Suprapubic skin (tissue), 3 donors: ENCODE results near the gene GRM1.

Experiments used
- CTCF ChIP-seq, 2 donors: fragments of 200-600 bp in 1 of 2; fragments of 450-650 bp in 1 of 2; sonication (generic) in 1 of 2; IDR thresholded peaks; one replicate each; pipeline ENCODE4 v1.5.1; 2016 to 2019; ENCODE audit warnings: antibody characterized with exemption in 2 of 2, mild to moderate bottlenecking in 1 of 2, moderate library complexity in 1 of 2
- POLR2A ChIP-seq, 2 donors: fragments of 450-650 bp; IDR thresholded peaks; one replicate each; pipeline ENCODE4 v1.6.1; 2017; ENCODE audit warnings: antibody characterized with exemption in 2 of 2, mild to moderate bottlenecking in 2 of 2, moderate library complexity in 2 of 2

DNA sequence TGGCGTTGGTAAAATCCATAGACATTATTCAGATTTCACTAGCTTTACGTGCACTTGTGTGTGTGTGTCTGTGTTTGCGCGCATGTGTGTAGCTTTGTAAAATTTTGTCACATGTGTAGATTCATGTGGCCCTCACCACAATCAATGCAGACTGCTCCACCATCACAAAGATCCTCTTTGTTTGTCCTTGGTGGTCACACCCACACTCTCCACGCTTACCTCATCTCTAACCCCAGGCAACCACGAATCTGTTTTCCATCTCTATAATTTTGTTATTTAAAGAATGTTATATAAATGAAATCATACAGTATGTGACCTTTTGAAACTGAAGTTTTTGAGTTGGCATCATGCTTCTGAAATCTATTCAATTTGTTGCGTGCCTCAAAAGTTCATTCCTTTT, 58.5 kb downstream of the GRM1 start:
- TF ChIP-seq CTCF (IDR thresholded peaks at IDR 0.05) (no peak), POLR2A (IDR thresholded peaks at IDR 0.05) (no peak)
